ENCODE data around the gene MCRIP1.

MCRIP1 gene

GRCh38 chr17:81823820-81824550 is 9.1 kb downstream of the MCRIP1 start:
- H3K9ac ChIP-seq (ENCODE audit: low read length) = no peak overlapping the region
- H3K27ac ChIP-seq (ENCODE audit: low read depth, low read length) = no peak overlapping the region
- peaks cover 28% of the 10 kb centered on the region for H3K4me1 ChIP-seq (ENCODE audit: control insufficient read depth, insufficient read depth, low read length)
- H3K9me3 ChIP-seq (ENCODE audit: control insufficient read depth, insufficient read depth, low read depth, low read length) = no peaks in the 10 kb centered on the region
- H3K4me3 ChIP-seq (ENCODE audit: low read depth, low read length) = no peak overlapping the region
- H3K36me3 ChIP-seq (ENCODE audit: control insufficient read depth, insufficient read depth, low read length) = peaks cover 16% of the 10 kb centered on the region
- H3K27me3 ChIP-seq (ENCODE audit: control insufficient read depth, insufficient read depth, low read length) = no peaks in the 10 kb centered on the region

- Histone ChIP-seq H3K36me3 (ENCODE audit: control insufficient read depth, insufficient read depth, low read length) (peaks cover 16% of the 10 kb centered on the region), H3K9ac (ENCODE audit: low read length) (no peak overlapping the region), H3K4me1 (ENCODE audit: control insufficient read depth, insufficient read depth, low read length) (peaks cover 21% of the 10 kb centered on the region), H3K27me3 (ENCODE audit: control insufficient read depth, insufficient read depth, low read length) (no peaks in the 10 kb centered on the region), H3K4me3 (ENCODE audit: low read depth, low read length) (no peak overlapping the region), H3K27ac (ENCODE audit: low read depth, low read length) (no peak overlapping the region), H3K9me3 (ENCODE audit: control insufficient read depth, insufficient read depth, low read depth, low read length) (no peaks in the 10 kb centered on the region)
Observed at GRCh38 chr17:81822996-81823819, 9.9 kb downstream of the MCRIP1 start.

GRCh38 chr17:81822312-81822637 is 10.8 kb downstream of the MCRIP1 start:
- no peaks in the 10 kb centered on the region for H3K9me3 ChIP-seq (ENCODE audit: control insufficient read depth, insufficient read depth, low read depth, low read length)
- no peak overlapping the region for H3K9ac ChIP-seq (ENCODE audit: low read length)
- no peaks in the 10 kb centered on the region for H3K27me3 ChIP-seq (ENCODE audit: control insufficient read depth, insufficient read depth, low read length)
- H3K27ac ChIP-seq (ENCODE audit: low read depth, low read length) = no peak overlapping the region
- peaks cover 16% of the 10 kb centered on the region for H3K36me3 ChIP-seq (ENCODE audit: control insufficient read depth, insufficient read depth, low read length)
- H3K4me3 ChIP-seq (ENCODE audit: low read depth, low read length) = no peak overlapping the region
- H3K4me1 ChIP-seq (ENCODE audit: control insufficient read depth, insufficient read depth, low read length) = peaks cover 21% of the 10 kb centered on the region

- Histone ChIP-seq H3K27ac (ENCODE audit: low read depth, low read length) (no peak overlapping the region), H3K9me3 (ENCODE audit: control insufficient read depth, insufficient read depth, low read depth, low read length) (no peaks in the 10 kb centered on the region), H3K27me3 (ENCODE audit: control insufficient read depth, insufficient read depth, low read length) (no peaks in the 10 kb centered on the region), H3K4me1 (ENCODE audit: control insufficient read depth, insufficient read depth, low read length) (peaks cover 21% of the 10 kb centered on the region), H3K4me3 (ENCODE audit: low read depth, low read length) (no peak overlapping the region), H3K36me3 (ENCODE audit: control insufficient read depth, insufficient read depth, low read length) (peaks cover 16% of the 10 kb centered on the region), H3K9ac (ENCODE audit: low read length) (no peak overlapping the region)
Observed at GRCh38 chr17:81821603-81822311, 11.3 kb downstream of the MCRIP1 start.

- H3K9ac ChIP-seq (ENCODE audit: low read length) = no peak overlapping the region
- no peaks in the 10 kb centered on the region for H3K9me3 ChIP-seq (ENCODE audit: control insufficient read depth, insufficient read depth, low read depth, low read length)
Observed at GRCh38 chr17:81821147-81821546, 11.9 kb downstream of the MCRIP1 start.

GRCh38 chr17:81819708-81820107 is 13.4 kb downstream of the MCRIP1 start:
- no peak overlapping the region for H3K4me3 ChIP-seq (ENCODE audit: low read depth, low read length)
- no peaks in the 10 kb centered on the region for H3K9me3 ChIP-seq (ENCODE audit: control insufficient read depth, insufficient read depth, low read depth, low read length)
- H3K9ac ChIP-seq (ENCODE audit: low read length) = no peak overlapping the region
- H3K27me3 ChIP-seq (ENCODE audit: control insufficient read depth, insufficient read depth, low read length) = no peaks in the 10 kb centered on the region
- peaks cover 13% of the 10 kb centered on the region for H3K4me1 ChIP-seq (ENCODE audit: control insufficient read depth, insufficient read depth, low read length)
- H3K27ac ChIP-seq (ENCODE audit: low read depth, low read length) = no peak overlapping the region
- peaks cover 16% of the 10 kb centered on the region for H3K36me3 ChIP-seq (ENCODE audit: control insufficient read depth, insufficient read depth, low read length)

More at GRCh38 chr17:81821147-81821546, 11.9 kb downstream of the MCRIP1 start:
- H3K4me3 ChIP-seq (ENCODE audit: low read depth, low read length) = no peak overlapping the region
- no peak overlapping the region for H3K27ac ChIP-seq (ENCODE audit: low read depth, low read length)
- H3K4me1 ChIP-seq (ENCODE audit: control insufficient read depth, insufficient read depth, low read length) = peaks cover 20% of the 10 kb centered on the region
- H3K27me3 ChIP-seq (ENCODE audit: control insufficient read depth, insufficient read depth, low read length) = no peaks in the 10 kb centered on the region
- H3K36me3 ChIP-seq (ENCODE audit: control insufficient read depth, insufficient read depth, low read length) = peaks cover 16% of the 10 kb centered on the region

GRCh38 chr17:81817758-81818147 is 15.3 kb downstream of the MCRIP1 start:
- H3K9ac ChIP-seq (ENCODE audit: low read length) = no peak overlapping the region
- peaks cover 13% of the 10 kb centered on the region for H3K4me1 ChIP-seq (ENCODE audit: control insufficient read depth, insufficient read depth, low read length)

GRCh38 chr17:81815646-81815986 is 17.5 kb downstream of the MCRIP1 start:
- Histone ChIP-seq H3K9ac (ENCODE audit: low read length) (no peak overlapping the region), H3K4me3 (ENCODE audit: low read depth, low read length) (no peak overlapping the region), H3K4me1 (ENCODE audit: control insufficient read depth, insufficient read depth, low read length) (peaks cover 9% of the 10 kb centered on the region), H3K27ac (ENCODE audit: low read depth, low read length) (no peak overlapping the region), H3K27me3 (ENCODE audit: control insufficient read depth, insufficient read depth, low read length) (no peaks in the 10 kb centered on the region; the same call in 1 of the 2 replicates), H3K9me3 (ENCODE audit: control insufficient read depth, insufficient read depth, low read depth, low read length) (no peaks in the 10 kb centered on the region), H3K36me3 (ENCODE audit: control insufficient read depth, insufficient read depth, low read length) (no peaks in the 10 kb centered on the region)

More at GRCh38 chr17:81817758-81818147, 15.3 kb downstream of the MCRIP1 start:
- H3K27ac ChIP-seq (ENCODE audit: low read depth, low read length) = no peak overlapping the region
- H3K27me3 ChIP-seq (ENCODE audit: control insufficient read depth, insufficient read depth, low read length) = no peaks in the 10 kb centered on the region
- H3K4me3 ChIP-seq (ENCODE audit: low read depth, low read length) = no peak overlapping the region
- H3K36me3 ChIP-seq (ENCODE audit: control insufficient read depth, insufficient read depth, low read length) = peaks cover 6% of the 10 kb centered on the region
- H3K9me3 ChIP-seq (ENCODE audit: control insufficient read depth, insufficient read depth, low read depth, low read length) = no peaks in the 10 kb centered on the region

- Histone ChIP-seq H3K9me3 (ENCODE audit: control insufficient read depth, insufficient read depth, low read depth, low read length) (no peaks in the 10 kb centered on the region), H3K4me1 (ENCODE audit: control insufficient read depth, insufficient read depth, low read length) (peaks cover 7% of the 10 kb centered on the region), H3K27ac (ENCODE audit: low read depth, low read length) (no peak overlapping the region), H3K36me3 (ENCODE audit: control insufficient read depth, insufficient read depth, low read length) (no peaks in the 10 kb centered on the region), H3K27me3 (ENCODE audit: control insufficient read depth, insufficient read depth, low read length) (no peaks in the 10 kb centered on the region; the same call in 1 of the 2 replicates), H3K9ac (ENCODE audit: low read length) (no peak overlapping the region), H3K4me3 (ENCODE audit: low read depth, low read length) (no peak overlapping the region)
Observed at GRCh38 chr17:81814748-81815645, 18.1 kb downstream of the MCRIP1 start.

- Histone ChIP-seq H3K27ac (ENCODE audit: low read depth, low read length) (no peak overlapping the region), H3K4me1 (ENCODE audit: control insufficient read depth, insufficient read depth, low read length) (0 out of 2 replicates have a peak, but pooled peaks cover 5% of the 10 kb centered on the region), H3K4me3 (ENCODE audit: low read depth, low read length) (no peak overlapping the region), H3K27me3 (ENCODE audit: control insufficient read depth, insufficient read depth, low read length) (peaks cover 6% of the 10 kb centered on the region; the same call in 1 of the 2 replicates), H3K9me3 (ENCODE audit: control insufficient read depth, insufficient read depth, low read depth, low read length) (no peaks in the 10 kb centered on the region), H3K36me3 (ENCODE audit: control insufficient read depth, insufficient read depth, low read length) (no peaks in the 10 kb centered on the region), H3K9ac (ENCODE audit: low read length) (no peak overlapping the region)
Observed at GRCh38 chr17:81813861-81814683, 19.0 kb downstream of the MCRIP1 start.

All from HUES6 (cell line).